Epithelial cell of prostate (primary cell): ENCODE results near the gene RTN4RL1.

Source experiments
- DNase-seq: peaks from one replicate; pipeline ENCODE4 v3.0.0-alpha.2; 2011; ENCODE audit warnings: low read depth, low spot score
- H3K27ac ChIP-seq: fragments of 450-650 bp; 2 replicates; pipeline ENCODE4 v1.5.1; 2017; ENCODE audit warnings: mild to moderate bottlenecking

RTN4RL1 gene

GRCh38 chr17:1959871-1960544 is 65.1 kb downstream of the RTN4RL1 start:
- H3K27ac ChIP-seq, result no peak overlapping the region
- DNase-seq, result no peak

GRCh38 chr17:1958134-1958881 is 66.8 kb downstream of the RTN4RL1 start:
- H3K27ac ChIP-seq, result no peak overlapping the region
- no peak for DNase-seq

- DNase-seq, result no peak
- no peak overlapping the region for H3K27ac ChIP-seq
Observed at GRCh38 chr17:1957037-1957436, 68.1 kb downstream of the RTN4RL1 start.

- no peak for DNase-seq
Observed at GRCh38 chr17:1956134-1956533, 69.0 kb downstream of the RTN4RL1 start.

GRCh38 chr17:1953831-1954230 is 71.3 kb downstream of the RTN4RL1 start:
- no peak for DNase-seq
- H3K27ac ChIP-seq, result no peak overlapping the region

More at GRCh38 chr17:1956134-1956533, 69.0 kb downstream of the RTN4RL1 start:
- no peak overlapping the region for H3K27ac ChIP-seq

- DNase-seq, result no peak
- no peak overlapping the region for H3K27ac ChIP-seq
Observed at GRCh38 chr17:1951920-1952319, 73.2 kb downstream of the RTN4RL1 start.

- no peak overlapping the region for H3K27ac ChIP-seq
- no peak for DNase-seq
Observed at GRCh38 chr17:1949754-1950153, 75.4 kb downstream of the RTN4RL1 start.

GRCh38 chr17:1948517-1948825 is 76.7 kb downstream of the RTN4RL1 start:
- no peak for DNase-seq
- H3K27ac ChIP-seq, result no peak overlapping the region

- no peak for DNase-seq
- H3K27ac ChIP-seq, result no peak overlapping the region
Observed at GRCh38 chr17:1947743-1948516, 77.2 kb downstream of the RTN4RL1 start.

GRCh38 chr17:1947229-1947742 is 77.8 kb downstream of the RTN4RL1 start:
- no peak overlapping the region for H3K27ac ChIP-seq
- DNase-seq, result no peak

GRCh38 chr17:1946021-1946932 is 78.9 kb downstream of the RTN4RL1 start:
- H3K27ac ChIP-seq, result no peak overlapping the region
- no peak for DNase-seq

GRCh38 chr17:1945621-1946020 is 79.5 kb downstream of the RTN4RL1 start:
- no peak overlapping the region for H3K27ac ChIP-seq
- DNase-seq, result no peak

GRCh38 chr17:1943436-1943831 is 81.7 kb downstream of the RTN4RL1 start:
- no peak for DNase-seq
- H3K27ac ChIP-seq, result no peak overlapping the region

GRCh38 chr17:1942666-1943435 is 82.3 kb downstream of the RTN4RL1 start:
- DNase-seq, result no peak
- no peak overlapping the region for H3K27ac ChIP-seq

GRCh38 chr17:1942066-1942365 is 83.1 kb downstream of the RTN4RL1 start:
- no peak for DNase-seq
- no peak overlapping the region for H3K27ac ChIP-seq

GRCh38 chr17:1941272-1942065 is 83.7 kb downstream of the RTN4RL1 start:
- no peak overlapping the region for H3K27ac ChIP-seq
- DNase-seq, result no peak

- H3K27ac ChIP-seq, result no peak overlapping the region
- DNase-seq, result no peak
Observed at GRCh38 chr17:1940810-1941185, 84.3 kb downstream of the RTN4RL1 start.

- H3K27ac ChIP-seq, result no peak overlapping the region
- no peak for DNase-seq
Observed at GRCh38 chr17:1939981-1940809, 84.9 kb downstream of the RTN4RL1 start.
